Epithelial cell of esophagus (primary cell): Measurements from ENCODE around the gene KANSL1L.

Experiments used
- DNase-seq: peaks from one replicate; pipeline ENCODE4 v3.0.0; 2010; ENCODE audit warnings: low read depth
- H3K4me3 ChIP-seq: 2 replicates; pipeline ENCODE4 v1.5.1; 2011; ENCODE audit warnings: mild to moderate bottlenecking, low read length, control low read depth
- CTCF ChIP-seq: IDR thresholded peaks from 2 replicates; pipeline ENCODE4 v1.5.1; 2011; ENCODE audit warnings: low read depth, mild to moderate bottlenecking, low read length, control low read depth, inconsistent platforms; ENCODE audit not compliant: insufficient read depth; ENCODE audit errors: missing control alignments

Gene KANSL1L

GRCh38 chr2:209984291-209984690 lies 186.9 kb downstream of the KANSL1L start:
- no peak for TF ChIP-seq CTCF
- DNase-seq: no peak
- H3K4me3 ChIP-seq: no peak overlapping the region

GRCh38 chr2:209977386-209978239 lies 193.6 kb downstream of the KANSL1L start:
- TF ChIP-seq CTCF: peak; percentile 32
- no peak overlapping the region for H3K4me3 ChIP-seq
- peak; percentile 53 for DNase-seq

- TF ChIP-seq CTCF: no peak
Measured at GRCh38 chr2:209976698-209977385, 194.4 kb downstream of the KANSL1L start.

GRCh38 chr2:209974576-209974975 lies 196.6 kb downstream of the KANSL1L start:
- H3K4me3 ChIP-seq: no peak overlapping the region
- TF ChIP-seq CTCF: no peak
- DNase-seq: peak; percentile 76

More at GRCh38 chr2:209976698-209977385, 194.4 kb downstream of the KANSL1L start:
- no peak for DNase-seq
- no peak overlapping the region for H3K4me3 ChIP-seq

GRCh38 chr2:209973328-209973727 lies 197.9 kb downstream of the KANSL1L start:
- no peak for TF ChIP-seq CTCF
- DNase-seq: peak; percentile 24
- H3K4me3 ChIP-seq: no peak overlapping the region
